HG03135 (cell line): ENCODE measurements around the gene GALNT18.

Source experiments
- ATAC-seq: cut with Tn5 transposase; IDR thresholded peaks from one replicate; pipeline ENCODE4 v1.9.1; 2021; ENCODE audit warnings: mild to moderate bottlenecking, moderate library complexity; ENCODE audit not compliant: unreplicated experiment

Gene GALNT18

GRCh38 chr11:11251394-11251970 lies 370.3 kb downstream of the GALNT18 start:
- ATAC-seq = no peak

DNA sequence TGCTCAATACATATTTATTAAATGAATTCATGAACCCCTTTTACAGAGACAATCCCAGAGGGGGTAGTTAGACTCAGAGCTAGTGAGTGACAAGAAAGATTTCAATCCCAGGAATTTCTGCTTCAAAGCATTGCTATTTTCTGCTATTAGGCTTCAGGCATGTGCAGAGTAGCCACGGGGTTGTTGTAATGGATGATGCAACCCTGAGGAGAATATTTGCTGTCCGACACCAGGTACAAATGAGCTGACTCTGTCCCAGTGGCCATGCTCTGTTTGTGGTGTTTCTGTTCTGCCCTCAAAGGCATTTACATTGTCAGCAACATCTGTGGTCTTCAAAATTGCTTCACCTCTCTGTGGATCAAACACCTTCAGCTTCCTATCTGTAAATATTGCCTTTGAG lies 371.3 kb downstream of the GALNT18 start:
- ATAC-seq = no peak

DNA sequence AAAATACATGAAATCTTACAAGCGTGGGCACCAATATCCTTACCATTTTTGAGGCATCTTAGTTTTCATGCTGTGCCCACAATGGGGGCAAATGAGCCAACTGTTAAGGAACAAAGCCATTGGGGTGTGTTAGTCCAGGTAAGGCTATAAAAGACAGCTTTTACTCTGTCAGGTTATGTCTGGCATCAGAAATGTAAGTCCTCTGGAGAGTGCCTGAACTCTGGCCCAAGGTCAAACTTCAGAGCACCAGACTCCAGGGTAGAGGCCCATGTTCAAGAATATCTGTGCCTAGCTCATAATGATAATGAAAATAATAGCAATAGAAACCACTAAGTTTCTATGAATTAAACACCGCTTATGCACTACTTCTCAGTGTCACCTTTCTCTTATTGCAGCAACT lies 374.2 kb downstream of the GALNT18 start:
- ATAC-seq = no peak

- ATAC-seq = no peak
Observed at GRCh38 chr11:11247086-11247485, 374.7 kb downstream of the GALNT18 start.

GRCh38 chr11:11246166-11246565 lies 375.6 kb downstream of the GALNT18 start:
- ATAC-seq = no peak

- ATAC-seq = no peak
Observed at GRCh38 chr11:11245453-11245852, 376.4 kb downstream of the GALNT18 start.

GRCh38 chr11:11244470-11245080 lies 377.2 kb downstream of the GALNT18 start:
- ATAC-seq = no peak

GRCh38 chr11:11243590-11244469 lies 378.0 kb downstream of the GALNT18 start:
- no peak for ATAC-seq

DNA sequence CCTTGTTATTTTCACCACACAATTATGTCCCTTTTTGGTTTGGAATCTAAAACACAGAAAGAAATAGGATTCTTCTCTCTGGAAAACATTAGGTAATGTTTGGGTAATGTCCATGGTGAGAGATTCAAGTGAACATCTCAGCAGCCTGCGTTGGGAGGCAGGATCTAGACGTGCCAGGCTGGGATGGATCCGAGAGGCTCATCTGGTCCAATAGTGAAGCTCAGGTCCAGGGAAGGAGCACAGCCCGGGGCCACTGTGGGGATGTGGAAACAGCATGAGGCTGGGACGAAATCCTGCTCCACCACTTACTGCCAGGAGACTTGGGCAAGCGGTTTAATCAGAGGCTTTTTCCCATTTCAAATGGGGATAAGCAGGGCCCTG lies 378.6 kb downstream of the GALNT18 start:
- no peak for ATAC-seq

DNA sequence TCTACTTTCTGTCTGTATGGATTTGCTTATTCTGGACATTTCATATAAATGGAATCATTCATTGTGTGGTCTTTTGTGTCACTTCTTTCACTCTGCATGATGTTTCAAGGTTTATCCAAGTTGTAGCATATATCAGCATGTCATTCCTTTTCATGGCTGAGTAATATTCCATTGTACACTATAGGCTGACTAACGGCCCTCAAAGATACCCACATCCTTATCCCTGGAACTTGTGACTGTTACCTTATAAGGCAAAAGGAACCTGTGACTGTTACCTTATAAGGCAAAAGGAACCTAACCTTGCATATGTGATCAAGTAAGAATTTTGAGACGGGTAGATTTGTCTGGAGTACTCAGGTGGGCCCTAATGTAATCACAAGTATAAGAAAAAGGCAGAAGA lies 380.5 kb downstream of the GALNT18 start:
- no peak for ATAC-seq

- ATAC-seq = no peak
Observed at GRCh38 chr11:11239959-11240358, 381.8 kb downstream of the GALNT18 start.

DNA sequence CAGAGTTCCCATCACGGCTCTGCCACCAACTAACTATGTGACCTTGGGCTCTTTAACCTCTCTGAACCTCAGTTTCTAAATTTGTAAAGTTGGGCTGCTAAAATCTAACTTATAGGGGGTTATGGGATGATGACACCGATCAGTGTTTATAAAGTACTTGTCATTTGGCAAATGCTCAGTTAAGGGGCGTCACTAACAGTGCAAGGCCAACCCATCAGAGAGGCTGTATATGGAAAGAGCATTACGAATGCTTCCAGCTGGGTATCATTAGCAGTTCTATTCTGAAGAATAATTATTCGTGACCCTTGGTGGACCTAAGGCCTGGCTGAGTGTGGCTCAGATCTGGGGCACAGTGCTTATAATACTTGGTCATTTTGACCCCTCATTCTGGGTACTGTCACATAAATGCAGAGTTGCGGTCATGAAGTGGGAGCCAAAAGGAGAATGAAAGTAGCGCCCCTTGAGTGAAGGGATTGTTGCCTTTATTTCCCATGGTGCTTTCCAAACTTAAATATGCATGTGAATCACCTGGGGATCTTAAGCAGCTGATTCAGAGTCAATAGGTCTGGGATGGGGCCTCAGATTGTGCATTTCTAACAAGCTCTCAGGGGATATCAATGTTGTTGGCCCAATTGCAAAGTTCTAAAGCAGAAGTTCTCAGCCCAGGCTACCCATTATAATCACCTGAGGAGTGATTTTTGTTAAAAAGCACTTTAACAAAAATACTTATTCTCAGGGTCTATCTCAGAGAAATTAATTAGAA lies 384.6 kb downstream of the GALNT18 start:
- no peak for ATAC-seq

DNA sequence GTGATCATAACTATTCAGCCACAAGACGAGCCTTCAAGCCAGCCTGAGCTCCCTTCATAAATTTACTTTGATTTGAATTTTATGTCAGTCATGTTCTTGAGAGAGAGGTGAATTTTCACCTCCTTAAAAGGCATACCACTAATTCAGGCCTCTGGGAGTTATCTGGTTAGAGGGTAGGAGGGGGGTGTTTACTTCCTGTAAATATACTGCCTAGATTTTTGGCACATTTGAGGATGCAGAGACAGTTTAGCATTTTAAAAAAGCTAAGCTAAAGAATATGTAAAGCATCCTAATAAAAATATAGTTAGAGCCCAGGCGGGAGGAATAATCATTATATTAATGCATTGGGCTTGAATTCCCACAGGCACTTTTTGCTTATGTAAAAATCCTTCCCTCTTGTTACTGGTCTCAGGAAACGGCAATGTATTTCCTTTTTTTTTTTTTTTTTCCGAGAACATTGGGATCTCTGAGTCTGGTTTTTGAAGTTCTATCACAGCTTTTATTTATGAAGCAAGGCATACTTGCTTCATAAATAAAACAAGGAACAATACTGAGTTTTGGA lies 385.2 kb downstream of the GALNT18 start:
- no peak for ATAC-seq

- no peak for ATAC-seq
Observed at GRCh38 chr11:11231763-11232162, 390.0 kb downstream of the GALNT18 start.

GRCh38 chr11:11230802-11231562 lies 390.8 kb downstream of the GALNT18 start:
- no peak for ATAC-seq

DNA sequence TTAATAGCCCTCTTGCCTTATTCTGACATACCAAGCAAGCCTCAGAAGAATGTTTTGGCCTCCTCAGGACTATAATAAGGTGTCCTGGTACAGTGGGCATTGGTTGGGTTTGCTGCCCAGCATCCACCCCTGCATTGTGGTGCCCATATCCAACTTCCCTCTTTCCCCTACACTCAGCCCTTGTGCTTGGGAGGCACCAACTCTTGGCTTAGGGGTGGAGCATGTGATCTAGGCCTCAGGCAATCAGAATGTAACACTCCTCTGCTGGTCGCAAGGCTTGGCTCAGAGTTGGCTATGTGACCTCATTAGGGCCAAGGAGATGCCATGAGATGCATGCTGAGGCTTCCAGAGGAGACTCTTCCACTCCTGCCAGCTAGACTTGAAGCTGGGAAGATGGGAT lies 391.7 kb downstream of the GALNT18 start:
- ATAC-seq = no peak

- no peak for ATAC-seq
Observed at GRCh38 chr11:11229647-11230046, 392.2 kb downstream of the GALNT18 start.

- no peak for ATAC-seq
Observed at GRCh38 chr11:11227296-11228085, 394.3 kb downstream of the GALNT18 start.
